C4-2B (cell line): ENCODE results near the gene XIRP2.

Experiments
- ZFX ChIP-seq: fragments of 450-650 bp; IDR thresholded peaks from 2 replicates; pipeline ENCODE4 v1.6.1; 2017
- TF ChIP-seq, protein P1 (sequence below): fragments of 450-650 bp; conservative IDR thresholded peaks from 2 replicates; pipeline ENCODE4 v1.5.1; 2017; ENCODE audit warnings: mild to moderate bottlenecking

DNA sequence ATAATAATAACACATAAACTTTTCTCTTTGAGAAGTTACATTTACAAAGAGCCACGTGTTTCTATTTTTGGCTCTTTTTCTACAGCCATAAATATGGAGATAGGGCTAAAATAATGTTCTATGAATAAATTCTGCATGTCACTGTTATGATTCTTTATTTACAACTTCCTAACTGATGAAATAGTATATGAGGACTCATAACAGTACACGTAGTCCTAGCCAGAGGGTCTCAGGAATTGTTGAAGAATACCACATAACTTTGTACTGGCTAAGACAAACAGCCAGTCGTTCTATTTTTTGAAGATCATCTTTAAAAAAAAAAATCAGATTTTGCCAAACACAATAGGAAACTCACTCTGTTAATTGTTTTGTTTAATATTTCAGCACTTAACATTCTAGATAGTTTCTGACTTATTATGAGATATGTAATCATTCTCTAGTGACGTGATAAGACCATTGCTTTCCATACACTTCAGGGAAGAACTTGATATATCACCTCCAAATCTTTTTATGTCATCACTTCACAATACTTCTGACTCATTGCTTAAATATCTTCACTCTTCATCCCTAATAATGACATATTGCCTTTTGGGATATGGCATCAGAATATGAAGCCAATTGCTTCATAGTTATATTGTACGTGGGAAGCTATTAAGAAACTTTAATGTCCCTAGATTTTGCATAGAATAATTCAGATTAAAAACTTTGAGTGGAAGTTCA is 256.1 kb downstream of the XIRP2 start:
- TF ChIP-seq, protein P1, sequence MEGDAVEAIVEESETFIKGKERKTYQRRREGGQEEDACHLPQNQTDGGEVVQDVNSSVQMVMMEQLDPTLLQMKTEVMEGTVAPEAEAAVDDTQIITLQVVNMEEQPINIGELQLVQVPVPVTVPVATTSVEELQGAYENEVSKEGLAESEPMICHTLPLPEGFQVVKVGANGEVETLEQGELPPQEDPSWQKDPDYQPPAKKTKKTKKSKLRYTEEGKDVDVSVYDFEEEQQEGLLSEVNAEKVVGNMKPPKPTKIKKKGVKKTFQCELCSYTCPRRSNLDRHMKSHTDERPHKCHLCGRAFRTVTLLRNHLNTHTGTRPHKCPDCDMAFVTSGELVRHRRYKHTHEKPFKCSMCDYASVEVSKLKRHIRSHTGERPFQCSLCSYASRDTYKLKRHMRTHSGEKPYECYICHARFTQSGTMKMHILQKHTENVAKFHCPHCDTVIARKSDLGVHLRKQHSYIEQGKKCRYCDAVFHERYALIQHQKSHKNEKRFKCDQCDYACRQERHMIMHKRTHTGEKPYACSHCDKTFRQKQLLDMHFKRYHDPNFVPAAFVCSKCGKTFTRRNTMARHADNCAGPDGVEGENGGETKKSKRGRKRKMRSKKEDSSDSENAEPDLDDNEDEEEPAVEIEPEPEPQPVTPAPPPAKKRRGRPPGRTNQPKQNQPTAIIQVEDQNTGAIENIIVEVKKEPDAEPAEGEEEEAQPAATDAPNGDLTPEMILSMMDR: no peak
- TF ChIP-seq ZFX: no peak
